Colon (tissue), 2 donors: Measurements from ENCODE around the gene PAQR8.

Experiments used
- FAIRE-seq: peaks from 2 replicates; lab custom pipeline; 2012; peaks lifted over from hg19 to GRCh38; lab: Jason Lieb, UNC
- donor health status: control.
- donor health status: control.

The PAQR8 gene, protein sequence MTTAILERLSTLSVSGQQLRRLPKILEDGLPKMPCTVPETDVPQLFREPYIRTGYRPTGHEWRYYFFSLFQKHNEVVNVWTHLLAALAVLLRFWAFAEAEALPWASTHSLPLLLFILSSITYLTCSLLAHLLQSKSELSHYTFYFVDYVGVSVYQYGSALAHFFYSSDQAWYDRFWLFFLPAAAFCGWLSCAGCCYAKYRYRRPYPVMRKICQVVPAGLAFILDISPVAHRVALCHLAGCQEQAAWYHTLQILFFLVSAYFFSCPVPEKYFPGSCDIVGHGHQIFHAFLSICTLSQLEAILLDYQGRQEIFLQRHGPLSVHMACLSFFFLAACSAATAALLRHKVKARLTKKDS

DNA sequence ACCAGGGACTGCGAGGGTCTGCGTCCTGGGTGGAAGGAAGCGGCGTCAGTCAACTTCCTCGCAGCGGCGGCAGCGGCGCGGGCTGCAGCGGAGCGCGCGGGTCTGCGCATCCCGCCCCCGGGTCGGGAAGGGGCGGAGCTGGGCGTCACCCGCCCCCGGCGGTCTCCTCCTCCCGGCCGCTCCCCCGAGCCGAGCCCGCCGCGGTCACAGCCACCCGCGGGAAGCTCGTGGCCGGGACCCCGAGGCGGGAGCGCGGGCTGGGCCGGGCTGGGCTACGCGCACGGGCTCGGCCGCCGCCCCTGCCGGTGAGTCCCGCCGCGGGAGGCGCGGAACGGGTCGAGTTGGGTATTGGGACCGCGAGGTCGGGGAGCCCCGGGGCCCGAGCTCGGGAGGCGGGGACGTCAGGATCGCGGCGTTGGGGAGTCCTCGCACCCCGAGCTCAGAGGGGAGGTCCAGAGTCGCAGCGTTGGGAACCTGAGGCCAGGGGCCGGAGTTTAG lies at the start of gene PAQR8:
PAQR8 (plus strand) TSS at position 207 of the 498 bp plus-strand sequence. CDS start 41,063 bp downstream, outside the sequence.
- no peak for FAIRE-seq

DNA sequence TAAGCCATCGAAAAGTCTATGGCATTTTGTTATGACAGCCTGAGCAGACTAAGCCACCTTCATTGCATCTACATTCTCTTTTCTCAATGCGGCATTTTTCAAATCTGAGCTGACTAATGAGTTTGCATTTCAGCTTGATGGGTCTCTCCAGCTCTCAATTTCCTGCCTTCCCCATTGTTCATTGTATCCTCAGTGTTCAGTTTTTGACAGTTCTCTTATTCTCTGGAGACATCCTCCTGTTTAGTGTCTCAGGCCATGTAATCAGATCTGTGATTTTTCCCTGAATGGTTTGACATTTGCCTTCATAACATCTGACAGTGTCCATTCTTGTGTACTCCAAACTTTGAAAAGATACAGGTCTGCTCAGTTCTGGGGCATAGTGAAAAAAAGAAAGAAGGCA lies 49.5 kb upstream of the PAQR8 start:
- FAIRE-seq = no peak

DNA sequence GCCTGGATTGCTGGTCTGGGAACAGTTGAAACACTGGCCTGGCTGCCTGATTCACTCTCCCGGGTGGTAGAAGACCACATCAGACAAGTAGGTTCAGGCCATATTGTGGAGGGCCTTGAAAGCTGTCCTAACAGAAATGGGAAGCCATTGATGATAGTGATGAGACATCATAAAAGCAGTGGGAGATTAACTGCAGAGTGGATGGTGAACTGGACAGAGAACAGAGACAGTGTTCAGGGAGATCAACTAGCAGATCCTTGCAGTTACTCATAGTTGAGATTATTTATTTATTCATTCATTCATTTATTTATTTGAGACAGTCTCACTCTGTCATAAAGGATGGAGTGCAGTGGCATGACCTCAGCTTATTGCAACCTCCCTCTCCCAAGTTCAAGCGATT lies 47.2 kb upstream of the PAQR8 start:
- no peak for FAIRE-seq

DNA sequence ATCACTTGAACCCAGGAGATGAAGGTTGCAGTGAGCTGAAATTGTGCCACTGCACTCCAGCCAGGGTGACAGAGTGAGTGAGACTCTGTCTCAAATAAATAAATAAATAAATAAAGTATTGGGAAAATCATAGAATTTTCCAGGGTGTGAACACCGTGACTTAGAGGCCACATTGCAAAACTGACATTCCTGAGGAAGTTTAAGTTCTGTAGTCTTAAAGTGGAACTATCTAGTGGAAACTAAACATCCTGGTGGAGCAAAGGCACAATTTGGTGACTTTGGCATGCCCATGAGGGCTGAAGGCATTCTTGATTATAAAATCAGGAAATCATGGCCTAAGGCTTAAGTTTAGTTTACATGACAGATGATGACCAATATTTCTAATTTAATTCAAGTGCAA lies 44.7 kb upstream of the PAQR8 start:
- no peak for FAIRE-seq

DNA sequence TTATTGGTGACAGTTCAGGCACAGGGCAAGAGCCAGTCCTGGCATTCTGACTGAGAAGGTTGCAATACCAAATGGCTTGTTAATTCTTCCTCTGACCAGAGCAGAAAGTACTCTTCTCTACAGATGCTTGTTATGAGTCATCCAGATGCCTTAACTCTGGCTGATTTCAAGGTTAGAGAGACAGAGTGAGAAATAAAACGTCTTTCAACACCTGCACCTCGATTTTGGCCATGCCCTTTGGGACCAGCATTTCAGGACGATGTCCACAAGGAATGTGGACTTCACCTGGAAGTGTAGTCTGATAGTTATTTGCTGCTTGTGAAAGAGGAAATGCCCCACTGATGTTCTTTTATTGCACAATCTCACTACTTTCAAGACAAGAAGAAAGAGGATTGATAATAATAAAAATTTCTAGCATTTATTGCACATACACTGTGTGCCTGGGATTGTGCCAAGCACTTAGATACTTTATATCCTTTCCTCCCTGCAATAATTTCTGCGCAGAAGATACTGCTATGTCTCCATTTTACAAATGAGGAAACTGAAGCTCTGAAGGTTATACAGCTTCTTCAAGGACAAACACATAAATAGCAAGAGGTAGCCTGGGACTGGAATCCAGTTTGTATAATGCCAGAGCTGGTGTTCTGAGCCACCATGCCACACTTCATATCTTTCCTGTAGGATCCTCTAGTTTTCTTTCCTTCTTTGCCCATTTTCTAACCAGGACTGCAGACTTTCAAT lies 43.9 kb upstream of the PAQR8 start:
- FAIRE-seq = no peak

DNA sequence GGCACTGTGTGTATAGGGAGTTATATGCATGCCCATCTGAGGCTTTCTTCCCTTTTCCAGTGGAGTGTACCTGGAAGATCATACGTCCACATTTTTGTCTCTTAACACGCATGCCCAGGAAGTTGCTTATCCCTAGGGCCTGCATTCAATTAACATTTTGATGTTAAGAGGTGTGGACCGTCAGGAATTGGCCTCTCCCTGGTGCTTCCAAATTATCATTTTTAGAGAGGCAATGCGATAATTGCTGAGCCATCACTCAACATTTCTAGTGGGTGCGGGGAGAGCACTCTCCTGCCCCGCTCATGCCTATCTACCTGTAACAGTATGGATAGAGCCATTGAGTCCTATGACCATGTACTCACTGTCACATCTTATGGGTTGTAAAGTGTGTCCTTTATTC lies 37.8 kb upstream of the PAQR8 start:
- no peak for FAIRE-seq

DNA sequence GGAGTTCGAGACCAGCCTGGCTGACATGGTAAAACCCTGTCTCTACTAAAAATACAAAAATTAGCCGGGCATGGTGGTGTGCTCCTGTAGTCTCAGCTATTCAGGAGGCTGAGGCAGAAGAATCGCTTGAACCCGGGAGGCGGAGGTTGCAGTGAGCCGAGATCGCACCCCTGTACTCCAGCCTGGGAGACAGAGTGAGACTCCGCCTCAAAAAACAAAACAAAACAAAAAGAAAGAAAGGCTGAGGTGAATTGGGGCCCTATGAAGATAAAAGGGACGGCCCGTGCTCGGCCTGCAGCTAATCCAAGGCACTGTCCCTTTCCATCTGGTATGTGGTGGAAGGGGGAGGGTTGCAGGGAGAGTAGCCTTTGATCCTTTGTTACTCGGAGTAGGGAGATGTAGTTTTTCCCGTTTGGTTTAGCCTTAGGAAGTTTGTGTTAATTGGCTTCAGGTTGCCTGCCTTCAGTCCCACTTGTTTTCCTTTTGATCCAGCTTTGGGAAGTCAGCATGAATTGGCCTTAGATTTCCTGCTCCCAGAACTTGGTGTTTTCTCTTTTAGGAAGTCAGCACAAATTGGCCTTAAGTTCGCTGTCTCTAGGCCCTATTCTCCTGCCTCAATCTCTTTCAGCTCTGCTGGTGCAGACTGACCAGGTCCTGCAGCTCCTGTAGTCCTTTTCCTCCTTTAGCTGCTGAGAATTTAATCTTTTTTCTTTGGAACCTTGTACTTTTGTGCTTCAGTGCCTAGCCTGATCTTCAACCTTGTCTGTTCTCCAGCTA lies 36.1 kb upstream of the PAQR8 start:
- FAIRE-seq = no peak

DNA sequence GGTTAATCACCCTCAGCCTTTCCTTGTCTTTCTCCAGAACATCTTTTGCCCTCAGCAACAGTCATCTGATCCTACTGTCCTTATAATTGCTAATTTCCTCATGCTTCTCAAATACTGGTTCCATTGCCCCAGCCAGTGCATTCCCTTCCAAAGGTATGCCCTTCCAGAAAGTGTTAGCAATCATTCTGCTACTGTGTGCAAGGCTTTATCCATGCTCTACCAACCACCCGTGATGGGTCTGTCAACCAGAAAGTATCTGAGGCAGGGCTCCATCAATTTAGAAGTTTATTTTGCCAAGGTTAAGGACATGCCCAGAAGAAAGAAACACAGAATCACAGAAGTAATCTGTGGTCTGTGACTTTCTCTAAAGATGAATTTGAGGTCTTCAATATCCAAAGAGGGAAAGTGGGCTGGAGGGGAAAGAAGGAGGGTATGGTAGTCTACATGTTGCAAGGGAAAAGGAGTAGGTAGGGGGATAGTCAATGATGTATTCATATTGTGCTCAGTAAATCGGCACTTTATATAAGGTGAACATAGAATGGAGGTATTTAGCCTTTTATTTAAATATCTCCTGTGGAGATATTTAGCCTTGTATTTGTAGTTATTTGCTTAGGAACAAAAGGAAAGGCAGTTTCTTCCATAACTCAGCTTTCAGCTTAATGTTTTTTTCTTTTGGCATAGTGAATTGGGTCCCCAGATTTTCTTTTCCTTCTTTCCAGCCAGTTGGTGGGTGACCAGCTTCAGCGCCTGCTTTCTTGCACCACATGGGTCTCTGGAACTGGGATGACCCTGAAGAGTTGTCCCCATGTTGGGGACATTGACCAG lies 35.2 kb upstream of the PAQR8 start:
- FAIRE-seq = no peak

DNA sequence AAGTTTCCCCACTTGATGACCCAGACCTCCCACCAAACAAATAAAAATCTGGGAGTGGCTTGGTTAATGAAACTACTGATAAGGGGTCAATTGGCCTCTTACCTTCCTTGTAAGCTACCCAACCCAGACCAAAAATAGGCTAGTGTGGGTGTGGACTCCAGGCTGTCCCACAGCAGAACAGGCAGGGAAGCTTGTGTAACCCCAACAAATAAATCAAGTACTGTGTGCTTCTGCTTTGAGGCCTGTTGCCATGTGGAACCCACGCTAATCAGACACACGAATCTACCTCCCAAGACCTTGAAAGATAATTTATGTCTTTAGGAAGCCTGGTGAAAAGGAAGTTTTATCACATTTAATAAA lies 33.7 kb upstream of the PAQR8 start:
- FAIRE-seq = no peak

DNA sequence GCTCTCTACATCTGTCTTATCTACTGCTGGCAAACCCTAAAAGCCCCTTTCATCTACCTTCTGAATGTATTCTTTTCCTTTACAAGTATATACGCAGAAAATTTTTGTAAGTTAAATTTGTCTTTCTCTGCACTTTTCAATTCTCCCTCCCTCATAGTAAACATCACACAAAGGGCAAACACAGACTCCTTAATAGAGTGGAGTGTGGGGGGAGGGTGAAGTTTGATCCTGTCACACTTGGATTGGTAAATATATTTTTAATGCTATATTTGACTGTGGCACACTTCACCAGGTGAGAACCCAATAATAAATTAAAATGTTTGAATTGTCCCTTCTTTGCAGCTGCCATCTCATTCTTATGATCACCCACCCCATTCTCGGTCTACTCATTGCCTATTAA lies 33.2 kb upstream of the PAQR8 start:
- no peak for FAIRE-seq

DNA sequence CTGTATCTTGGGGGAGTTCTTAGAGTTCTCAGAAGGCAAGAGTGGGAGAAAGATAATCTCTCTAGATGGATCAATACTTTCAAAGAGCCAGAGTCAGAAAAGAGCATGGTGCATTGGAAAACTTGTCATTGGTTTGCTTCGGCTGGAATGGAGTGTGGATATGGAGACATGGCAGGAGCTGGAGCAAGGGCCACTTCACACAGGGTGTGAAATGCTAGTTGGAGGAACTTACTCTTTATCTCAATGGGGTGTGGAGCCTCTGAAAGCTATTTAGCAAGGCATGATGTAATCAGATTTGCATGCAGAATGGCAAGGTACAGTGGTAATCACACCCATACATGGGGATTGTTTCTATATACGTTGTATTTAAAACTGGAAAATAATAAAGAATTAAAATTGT lies 31.5 kb upstream of the PAQR8 start:
- FAIRE-seq = no peak

DNA sequence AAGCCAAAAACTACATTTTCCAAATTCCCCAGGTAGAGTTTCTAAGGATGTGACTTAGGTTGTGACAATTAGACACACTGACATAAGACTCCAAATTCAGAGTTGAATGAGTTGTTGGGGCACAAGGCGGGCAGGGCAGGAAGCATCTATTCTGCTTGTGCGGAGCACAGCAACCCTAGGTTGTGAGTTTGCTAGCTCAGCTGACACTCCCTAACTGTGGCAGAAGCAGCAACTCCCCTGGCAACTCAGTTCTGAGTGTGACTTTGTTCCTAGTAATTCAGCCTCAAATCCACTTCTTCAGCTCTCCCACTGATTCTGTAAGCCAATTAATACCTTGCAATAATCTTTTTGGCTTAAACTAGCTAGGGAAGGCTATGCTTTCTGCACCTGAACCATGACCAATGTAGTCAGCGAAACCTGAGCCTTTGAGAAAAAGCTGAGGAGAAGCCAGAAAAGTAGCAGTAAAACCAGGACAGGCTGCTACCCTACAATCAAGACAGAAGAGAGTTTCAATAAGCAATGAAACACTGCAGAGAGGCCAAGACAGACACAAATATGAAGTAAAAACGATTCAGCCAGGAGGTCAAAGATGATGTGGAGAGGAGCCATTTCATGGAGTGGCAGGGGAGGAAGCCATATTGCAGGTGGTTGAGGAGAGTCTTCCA lies 30.0 kb upstream of the PAQR8 start:
- no peak for FAIRE-seq

DNA sequence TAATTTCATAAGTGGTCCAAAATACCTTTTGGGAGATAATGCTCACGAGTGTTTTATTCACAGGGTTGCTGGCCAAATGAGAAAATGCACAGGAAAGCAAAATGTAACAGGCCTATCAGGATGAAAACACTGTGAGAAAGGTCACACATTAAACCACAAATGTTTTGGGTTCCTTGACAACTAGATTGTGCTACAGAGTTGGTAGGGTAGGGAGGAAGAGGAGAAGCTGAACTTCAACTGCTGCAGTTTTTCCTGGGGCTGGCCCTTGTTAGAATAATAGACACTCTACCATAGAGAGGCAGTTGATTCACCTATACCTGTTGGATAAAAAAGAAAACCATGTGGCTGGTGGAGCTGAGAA lies 28.1 kb upstream of the PAQR8 start:
- no peak for FAIRE-seq

DNA sequence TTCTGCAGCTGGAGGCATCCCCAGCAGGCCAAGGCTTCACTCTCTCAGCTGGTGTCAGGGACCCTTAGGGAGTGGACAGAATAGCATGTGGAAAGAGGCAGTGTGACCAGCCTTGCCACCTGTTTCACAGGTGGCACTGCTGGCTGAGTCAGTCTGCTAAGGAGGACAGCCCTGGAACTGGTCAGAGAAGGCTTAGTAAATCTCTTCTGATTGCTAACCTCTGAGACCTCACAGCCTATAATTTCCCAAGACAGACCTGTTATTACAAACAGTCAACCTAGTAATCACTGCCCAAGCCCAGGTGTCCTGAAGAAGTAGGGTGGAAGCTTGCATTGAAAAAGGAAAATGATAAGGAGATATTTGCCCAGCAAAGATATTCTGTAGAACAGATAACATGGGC lies 26.4 kb upstream of the PAQR8 start:
- FAIRE-seq = no peak

DNA sequence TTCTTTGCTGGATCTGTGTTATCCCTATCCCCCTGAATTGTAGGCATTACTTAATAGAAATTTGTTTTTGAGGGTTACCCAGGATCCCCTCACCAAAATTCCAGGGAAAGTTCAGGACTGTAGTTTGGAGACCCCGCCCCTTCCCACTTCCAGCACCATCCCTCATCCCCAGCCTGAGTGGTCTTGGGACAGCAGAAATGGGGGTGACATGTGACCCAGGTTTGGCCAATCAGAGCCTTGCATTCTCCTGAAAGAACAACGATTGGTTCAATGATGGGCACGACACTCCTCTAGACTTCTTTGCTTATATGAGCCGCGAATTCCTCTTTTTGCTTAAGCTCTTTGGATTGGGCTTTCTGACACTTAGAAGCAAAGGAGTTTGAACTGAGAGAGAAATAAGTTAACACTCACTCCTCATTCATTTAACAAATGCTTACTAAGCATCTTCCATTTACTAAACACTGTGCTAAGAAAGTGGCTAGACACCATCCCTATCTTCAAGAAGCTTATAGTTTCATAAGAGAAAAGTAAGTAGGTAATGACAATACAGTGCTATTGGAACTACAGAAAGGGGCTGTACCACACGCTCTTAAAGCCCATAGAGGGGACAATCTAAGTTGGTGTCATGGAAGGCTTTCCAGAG lies 24.9 kb upstream of the PAQR8 start:
- FAIRE-seq = no peak

DNA sequence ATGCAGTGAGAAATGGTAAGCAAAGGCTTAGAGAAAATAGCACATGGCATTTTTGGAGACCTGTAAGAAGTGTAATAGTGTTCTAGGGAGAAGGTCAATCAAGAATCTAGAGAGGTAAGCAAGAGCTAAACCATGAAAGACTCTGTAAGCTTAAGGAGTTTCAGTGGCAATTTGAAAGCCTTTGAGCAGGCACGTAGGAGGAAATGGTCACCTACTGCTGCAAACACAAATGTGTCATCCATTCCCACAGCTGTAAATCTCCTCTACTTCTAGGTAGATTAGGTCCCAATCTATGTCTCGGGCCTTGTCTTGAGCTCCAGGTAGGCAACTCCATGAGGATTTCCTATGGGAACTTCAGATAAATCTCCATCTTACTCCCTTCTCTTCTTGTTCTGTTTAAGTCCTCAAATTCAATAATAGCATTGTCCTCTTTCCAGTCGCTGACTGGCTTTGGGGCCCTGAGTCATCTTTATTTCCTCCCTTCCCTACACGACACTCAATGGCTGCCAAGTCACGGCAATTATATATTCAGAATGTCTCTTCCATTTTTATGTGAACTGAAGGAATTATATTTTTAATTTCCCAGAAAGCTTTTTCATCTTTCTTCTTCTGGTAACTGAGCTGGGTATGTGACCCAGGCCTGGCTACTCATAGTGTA lies 24.2 kb upstream of the PAQR8 start:
- FAIRE-seq = no peak

DNA sequence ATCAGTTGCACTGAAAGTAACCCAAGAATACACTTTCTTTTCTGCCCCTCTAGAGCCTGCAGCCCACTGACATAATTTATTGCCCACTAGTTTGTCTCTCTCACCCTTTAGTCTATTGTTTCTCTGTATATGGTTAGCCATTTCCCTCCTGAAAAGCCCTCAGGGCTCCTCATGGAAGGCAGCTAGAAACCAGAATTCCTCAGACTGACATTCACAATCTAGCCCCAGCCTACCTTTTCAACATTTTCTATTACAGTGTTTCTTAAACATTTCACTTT lies 21.4 kb upstream of the PAQR8 start:
- no peak for FAIRE-seq

DNA sequence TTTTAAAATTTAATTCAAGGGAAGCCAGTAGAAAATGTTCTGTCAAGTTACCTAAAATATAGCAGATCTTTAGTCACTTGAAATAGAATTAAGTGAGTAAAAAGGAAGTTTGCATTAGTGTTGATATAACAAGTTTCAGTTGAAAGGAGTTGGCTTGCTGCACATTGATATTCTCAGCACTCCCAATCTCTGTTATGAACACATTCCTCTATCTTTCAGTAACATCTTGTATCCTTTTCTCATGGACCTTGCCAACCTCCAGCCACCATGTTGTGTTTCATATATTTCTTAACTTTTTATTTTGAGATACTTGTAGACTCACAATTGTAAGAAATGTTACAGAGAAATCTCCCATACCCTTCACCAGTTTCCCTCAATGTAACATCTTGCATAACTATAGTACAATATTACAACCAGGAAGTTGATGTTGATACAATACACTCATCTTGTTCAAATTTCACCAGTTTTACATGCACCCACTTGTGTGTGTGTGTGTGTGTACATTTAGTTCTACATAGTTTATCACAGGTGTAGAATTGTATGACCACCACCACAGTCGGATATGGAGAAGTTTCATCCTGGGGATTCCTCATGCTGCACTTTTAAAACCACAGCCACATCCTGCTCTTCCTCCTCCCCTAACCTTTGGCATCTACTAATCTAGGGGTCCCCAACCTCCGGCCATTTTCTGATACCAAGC lies 20.2 kb upstream of the PAQR8 start:
- FAIRE-seq = no peak

DNA sequence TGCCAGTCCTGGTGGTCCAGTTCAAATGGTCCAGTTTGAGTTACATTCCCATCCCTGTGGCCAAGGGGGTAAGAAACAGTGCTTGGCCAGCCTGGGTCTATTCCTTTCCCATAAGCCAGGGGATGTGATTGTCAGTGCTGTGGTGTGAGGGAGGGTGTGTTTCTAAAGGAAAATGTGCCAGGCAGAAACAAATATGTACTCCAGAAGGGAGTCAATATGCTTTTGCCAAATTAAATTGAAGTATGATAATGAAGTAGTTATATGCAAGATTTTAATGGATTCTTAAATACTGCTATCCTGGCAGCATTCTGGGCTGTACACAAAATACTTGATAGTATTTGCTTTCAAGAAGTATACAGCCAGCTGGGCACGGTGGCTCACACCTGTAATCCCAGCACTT lies 16.6 kb upstream of the PAQR8 start:
- no peak for FAIRE-seq

DNA sequence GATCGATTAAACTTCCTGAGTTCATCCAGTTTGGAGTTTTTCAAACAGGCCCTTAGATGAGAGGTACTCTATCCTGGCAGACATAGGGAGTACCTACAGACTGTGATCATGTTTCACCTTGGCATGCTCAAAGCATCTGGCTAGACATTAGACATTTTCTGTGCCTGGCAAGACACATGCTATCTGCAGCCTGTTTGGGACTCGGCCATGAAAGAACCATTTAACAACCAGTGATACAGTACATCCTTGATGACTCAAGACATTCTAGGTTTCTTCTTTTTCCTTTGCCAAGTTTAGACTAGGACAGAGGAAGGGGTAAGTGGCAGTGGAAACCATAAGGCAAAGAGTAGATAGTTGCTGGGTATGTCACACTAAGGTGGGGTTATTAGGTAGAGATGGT lies 15.4 kb upstream of the PAQR8 start:
- FAIRE-seq = no peak
